ENCODE data around the gene ARL8B. TPM values are rescaled to one million over a fixed set of nuclear protein-coding genes. Genes with fewer than 3 reads are reported as not detected.

Gene ARL8B
- total RNA-seq, 2 donors from 2014 or later, result 32.8 to 52.6 TPM

- Histone ChIP-seq H3K27ac (peak overlapping the region; percentile 83 to 89), H3K36me3 (no peaks in the 10 kb centered on the region), H3K9me3 (no peaks in the 10 kb centered on the region), H3K4me3 (peak overlapping the region; percentile 97), H3K4me1 (ENCODE audit: control insufficient read depth in 1 of 2, low read depth in 2 of 2) (peaks cover 31 to 43% of the 10 kb centered on the region in 2 donors), H3K27me3 (replicated peaks; ENCODE audit: insufficient read depth) (no peaks in the 10 kb centered on the region)
- no peak for TF ChIP-seq CTCF (IDR thresholded peaks at IDR 0.05)
- DNase-seq (ENCODE audit: low spot score), result no peak
- ATAC-seq (ENCODE audit: insufficient number of reproducible peaks, low FRiP score, low read depth), result no peak
These were observed 932 bp downstream of the ARL8B start for GRCh38 chr3:5122741-5123706.

- Histone ChIP-seq H3K27me3 (replicated peaks; ENCODE audit: insufficient read depth) (no peaks in the 10 kb centered on the region), H3K4me3 (peak overlapping the region; percentile 97), H3K36me3 (no peaks in the 10 kb centered on the region), H3K27ac (no peak overlapping the region), H3K4me1 (ENCODE audit: control insufficient read depth in 1 of 2, low read depth in 2 of 2) (peaks cover 34 to 46% of the 10 kb centered on the region in 2 donors), H3K9me3 (no peaks in the 10 kb centered on the region)
- no peak for TF ChIP-seq CTCF (IDR thresholded peaks at IDR 0.05)
- no peak for DNase-seq (ENCODE audit: low spot score)
- ATAC-seq (ENCODE audit: insufficient number of reproducible peaks, low FRiP score, low read depth), result no peak
These were observed 1.8 kb downstream of the ARL8B start for GRCh38 chr3:5123937-5124336.

GRCh38 chr3:5126586-5126985 is 4.5 kb downstream of the ARL8B start:
- Histone ChIP-seq H3K4me3 (peak overlapping the region; percentile 14), H3K4me1 (ENCODE audit: control insufficient read depth in 1 of 2, low read depth in 2 of 2) (peaks cover 40 to 49% of the 10 kb centered on the region in 2 donors), H3K27ac (peak overlapping the region in 1 of 2 donors; percentile 26), H3K36me3 (no peaks in the 10 kb centered on the region), H3K9me3 (no peaks in the 10 kb centered on the region), H3K27me3 (replicated peaks; ENCODE audit: insufficient read depth) (no peaks in the 10 kb centered on the region)
- DNase-seq (ENCODE audit: low spot score) (no peak), ATAC-seq (ENCODE audit: insufficient number of reproducible peaks, low FRiP score, low read depth) (no peak)
- TF ChIP-seq CTCF (IDR thresholded peaks at IDR 0.05), result no peak

- H3K4me3 ChIP-seq, result no peak overlapping the region
- DNase-seq (ENCODE audit: low spot score) (no peak), ATAC-seq (ENCODE audit: insufficient number of reproducible peaks, low FRiP score, low read depth) (no peak)
- no peaks in the 10 kb centered on the region for H3K27me3 ChIP-seq (replicated peaks; ENCODE audit: insufficient read depth)
- H3K36me3 ChIP-seq, result no peaks in the 10 kb centered on the region
- H3K9me3 ChIP-seq, result no peaks in the 10 kb centered on the region
- no peak for TF ChIP-seq CTCF (IDR thresholded peaks at IDR 0.05)
- no peak overlapping the region for H3K27ac ChIP-seq
- H3K4me1 ChIP-seq (ENCODE audit: control insufficient read depth in 1 of 2, low read depth in 2 of 2), result peaks cover 47 to 54% of the 10 kb centered on the region in 2 donors
These were observed 6.8 kb downstream of the ARL8B start for GRCh38 chr3:5128849-5129248.

GRCh38 chr3:5133239-5134018 is 11.3 kb downstream of the ARL8B start:
- H3K9me3 ChIP-seq, result no peaks in the 10 kb centered on the region
- no peaks in the 10 kb centered on the region for H3K36me3 ChIP-seq
- DNase-seq (ENCODE audit: low spot score) (no peak), ATAC-seq (ENCODE audit: insufficient number of reproducible peaks, low FRiP score, low read depth) (no peak)
- no peak overlapping the region for H3K4me3 ChIP-seq
- TF ChIP-seq CTCF (IDR thresholded peaks at IDR 0.05), result no peak
- no peaks in the 10 kb centered on the region for H3K27me3 ChIP-seq (replicated peaks; ENCODE audit: insufficient read depth)
- no peak overlapping the region for H3K27ac ChIP-seq
- peaks cover 36 to 57% of the 10 kb centered on the region in 2 donors for H3K4me1 ChIP-seq (ENCODE audit: control insufficient read depth in 1 of 2, low read depth in 2 of 2)

Data from thoracic aorta (tissue), 2 donors.